ENCODE data around the gene CPT1B. TPM values are rescaled to one million over a fixed set of nuclear protein-coding genes. Genes with fewer than 3 reads are reported as not detected.

CPT1B gene
- total and polyA plus RNA-seq, 2 donors (not counting 1 experiment from before 2014, with no cell fraction given), result 0.82 to 4.8 TPM

DNA sequence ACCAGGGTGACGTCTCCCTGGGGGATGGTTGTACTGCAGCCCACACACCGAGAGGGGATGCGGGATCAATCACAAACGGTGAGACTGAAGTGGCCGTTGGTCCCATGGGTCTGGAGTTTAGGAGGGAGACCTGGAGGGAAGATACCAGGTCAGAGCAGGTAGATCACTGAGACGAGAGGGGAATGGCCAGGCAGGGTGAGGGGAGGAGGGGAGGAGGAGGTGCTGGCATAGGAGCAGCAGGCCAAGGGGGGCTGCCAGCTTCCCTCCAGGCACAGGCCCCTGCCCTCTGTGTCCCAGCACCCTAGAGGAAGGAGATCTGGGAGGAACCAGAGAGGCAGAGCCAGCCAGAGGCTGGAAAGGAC is 29.4 kb upstream of the CPT1B start:
- TF ChIP-seq EZH2 (IDR thresholded peaks at IDR 0.05; ENCODE audit: low read length, missing control alignments), result no peak
- TF ChIP-seq, protein P1, sequence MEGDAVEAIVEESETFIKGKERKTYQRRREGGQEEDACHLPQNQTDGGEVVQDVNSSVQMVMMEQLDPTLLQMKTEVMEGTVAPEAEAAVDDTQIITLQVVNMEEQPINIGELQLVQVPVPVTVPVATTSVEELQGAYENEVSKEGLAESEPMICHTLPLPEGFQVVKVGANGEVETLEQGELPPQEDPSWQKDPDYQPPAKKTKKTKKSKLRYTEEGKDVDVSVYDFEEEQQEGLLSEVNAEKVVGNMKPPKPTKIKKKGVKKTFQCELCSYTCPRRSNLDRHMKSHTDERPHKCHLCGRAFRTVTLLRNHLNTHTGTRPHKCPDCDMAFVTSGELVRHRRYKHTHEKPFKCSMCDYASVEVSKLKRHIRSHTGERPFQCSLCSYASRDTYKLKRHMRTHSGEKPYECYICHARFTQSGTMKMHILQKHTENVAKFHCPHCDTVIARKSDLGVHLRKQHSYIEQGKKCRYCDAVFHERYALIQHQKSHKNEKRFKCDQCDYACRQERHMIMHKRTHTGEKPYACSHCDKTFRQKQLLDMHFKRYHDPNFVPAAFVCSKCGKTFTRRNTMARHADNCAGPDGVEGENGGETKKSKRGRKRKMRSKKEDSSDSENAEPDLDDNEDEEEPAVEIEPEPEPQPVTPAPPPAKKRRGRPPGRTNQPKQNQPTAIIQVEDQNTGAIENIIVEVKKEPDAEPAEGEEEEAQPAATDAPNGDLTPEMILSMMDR (conservative IDR thresholded peaks at IDR 0.05 in 1 of 2, IDR thresholded peaks at IDR 0.05 in 1 of 2; ENCODE audit: low read depth in 1 of 2, low read length in 2 of 2), result no peak
- no peak overlapping the region for H2AFZ ChIP-seq (ENCODE audit: low read length)
- peaks cover 10% of the 10 kb centered on the region for H3K27me3 ChIP-seq (ENCODE audit: control insufficient read depth, insufficient read depth, low read length)
- no peak overlapping the region for H3K4me2 ChIP-seq (ENCODE audit: extremely low read depth, insufficient read depth, low read length)
- H3K9ac ChIP-seq (ENCODE audit: insufficient read depth, low read length), result no peak overlapping the region
- no peak overlapping the region for H3K27ac ChIP-seq (ENCODE audit: insufficient read depth, low read length)
- no peaks in the 10 kb centered on the region for H3K4me1 ChIP-seq (ENCODE audit: control insufficient read depth, extremely low read depth, insufficient read depth, low read length)
- H3K4me3 ChIP-seq (replicated peaks in 1 of 4; ENCODE audit: control extremely low read depth in 1 of 4, insufficient read depth in 1 of 4, low read depth in 3 of 4, low read length in 4 of 4), result no peak overlapping the region
- no peak for DNase-seq (ENCODE audit: low read depth in 2 of 2)
- no peaks in the 10 kb centered on the region for H3K79me2 ChIP-seq (ENCODE audit: control insufficient read depth, insufficient read depth, low read length)
- H4K20me1 ChIP-seq (ENCODE audit: control insufficient read depth, extremely low read depth, insufficient read depth, low read length), result no peaks in the 10 kb centered on the region
- no peaks in the 10 kb centered on the region for H3K36me3 ChIP-seq (ENCODE audit: control insufficient read depth, insufficient read depth, low read length)
- H3K9me3 ChIP-seq (ENCODE audit: control insufficient read depth, insufficient read depth, low read depth, low read length), result no peaks in the 10 kb centered on the region

DNA sequence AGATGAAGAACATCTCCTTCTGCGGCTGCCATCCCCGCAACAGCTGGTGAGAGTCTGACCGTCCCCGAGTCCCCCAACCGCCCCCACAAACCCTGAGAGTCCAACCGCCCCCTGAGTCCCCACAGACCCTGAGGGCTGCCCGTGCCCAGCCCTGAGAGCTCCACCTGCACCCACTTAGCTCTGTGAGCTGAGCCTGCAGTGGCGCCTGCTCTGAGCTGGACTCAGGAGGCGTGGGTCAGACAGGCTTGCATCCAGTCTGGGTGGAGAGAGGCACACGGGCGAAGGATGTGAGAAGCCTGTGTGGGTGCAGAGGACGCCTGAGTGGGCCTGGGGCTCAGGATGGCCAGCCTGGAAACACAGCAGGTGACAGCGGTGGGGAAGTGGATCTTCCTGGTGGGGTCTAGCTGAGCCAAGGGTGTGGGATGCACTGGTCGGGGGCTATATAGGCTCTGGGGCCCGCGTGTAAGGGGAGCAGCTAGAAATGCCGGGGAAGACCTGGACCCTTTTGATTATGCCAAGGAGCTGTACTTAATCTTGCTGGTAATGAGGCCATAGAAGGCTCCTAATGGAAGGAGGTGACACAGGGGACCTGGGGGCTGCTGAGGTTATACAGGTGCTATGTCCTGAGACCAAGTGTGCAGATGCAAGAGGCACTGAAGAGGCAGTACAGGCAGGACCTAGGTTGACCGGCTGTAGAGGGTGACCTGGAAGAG is 28.9 kb upstream of the CPT1B start:
- no peaks in the 10 kb centered on the region for H3K9me3 ChIP-seq (ENCODE audit: control insufficient read depth, insufficient read depth, low read depth, low read length)
- DNase-seq (ENCODE audit: low read depth in 2 of 2), result no peak
- no peaks in the 10 kb centered on the region for H3K79me2 ChIP-seq (ENCODE audit: control insufficient read depth, insufficient read depth, low read length)
- H3K4me2 ChIP-seq (ENCODE audit: extremely low read depth, insufficient read depth, low read length), result no peak overlapping the region
- H3K9ac ChIP-seq (ENCODE audit: insufficient read depth, low read length), result no peak overlapping the region
- peaks cover 14% of the 10 kb centered on the region for H3K27me3 ChIP-seq (ENCODE audit: control insufficient read depth, insufficient read depth, low read length)
- H3K4me3 ChIP-seq (replicated peaks in 1 of 4; ENCODE audit: control extremely low read depth in 1 of 4, insufficient read depth in 1 of 4, low read depth in 3 of 4, low read length in 4 of 4), result no peak overlapping the region
- H3K4me1 ChIP-seq (ENCODE audit: control insufficient read depth, extremely low read depth, insufficient read depth, low read length), result no peaks in the 10 kb centered on the region
- H2AFZ ChIP-seq (ENCODE audit: low read length), result no peak overlapping the region
- H3K27ac ChIP-seq (ENCODE audit: insufficient read depth, low read length), result no peak overlapping the region
- TF ChIP-seq, protein P1 (conservative IDR thresholded peaks at IDR 0.05 in 1 of 2, IDR thresholded peaks at IDR 0.05 in 1 of 2; ENCODE audit: low read depth in 1 of 2, low read length in 2 of 2), result no peak
- TF ChIP-seq EZH2 (IDR thresholded peaks at IDR 0.05; ENCODE audit: low read length, missing control alignments), result no peak
- H3K36me3 ChIP-seq (ENCODE audit: control insufficient read depth, insufficient read depth, low read length), result no peaks in the 10 kb centered on the region
- H4K20me1 ChIP-seq (ENCODE audit: control insufficient read depth, extremely low read depth, insufficient read depth, low read length), result no peaks in the 10 kb centered on the region

GRCh38 chr22:50606165-50606945 is 28.1 kb upstream of the CPT1B start:
- no peak for DNase-seq (ENCODE audit: low read depth in 2 of 2)
- Histone ChIP-seq H3K4me2 (ENCODE audit: extremely low read depth, insufficient read depth, low read length) (no peak overlapping the region), H3K4me3 (replicated peaks in 1 of 4; ENCODE audit: control extremely low read depth in 1 of 4, insufficient read depth in 1 of 4, low read depth in 3 of 4, low read length in 4 of 4) (no peak overlapping the region), H2AFZ (ENCODE audit: low read length) (no peak overlapping the region), H3K27me3 (ENCODE audit: control insufficient read depth, insufficient read depth, low read length) (peaks cover 21% of the 10 kb centered on the region), H3K79me2 (ENCODE audit: control insufficient read depth, insufficient read depth, low read length) (no peaks in the 10 kb centered on the region), H4K20me1 (ENCODE audit: control insufficient read depth, extremely low read depth, insufficient read depth, low read length) (no peaks in the 10 kb centered on the region), H3K4me1 (ENCODE audit: control insufficient read depth, extremely low read depth, insufficient read depth, low read length) (no peaks in the 10 kb centered on the region), H3K9me3 (ENCODE audit: control insufficient read depth, insufficient read depth, low read depth, low read length) (no peaks in the 10 kb centered on the region), H3K36me3 (ENCODE audit: control insufficient read depth, insufficient read depth, low read length) (no peaks in the 10 kb centered on the region), H3K27ac (ENCODE audit: insufficient read depth, low read length) (no peak overlapping the region), H3K9ac (ENCODE audit: insufficient read depth, low read length) (no peak overlapping the region)
- TF ChIP-seq EZH2 (IDR thresholded peaks at IDR 0.05; ENCODE audit: low read length, missing control alignments), result no peak
- TF ChIP-seq, protein P1 (conservative IDR thresholded peaks at IDR 0.05 in 1 of 2, IDR thresholded peaks at IDR 0.05 in 1 of 2; ENCODE audit: low read depth in 1 of 2, low read length in 2 of 2), result no peak
